Lower leg skin (tissue), 3 donors: ENCODE data around the gene FAM131C.

ENCODE experiments used
- CTCF ChIP-seq, 3 donors: fragments of 450-650 bp; IDR thresholded peaks; one replicate each; pipeline ENCODE4 v1.5.1; 2016; ENCODE audit warnings: antibody characterized with exemption in 3 of 3, mild to moderate bottlenecking in 3 of 3, moderate library complexity in 2 of 3
- POLR2A ChIP-seq, 2 donors: fragments of 450-650 bp; IDR thresholded peaks; one replicate each; pipeline ENCODE4 v1.6.1; 2016 to 2017; ENCODE audit warnings: antibody characterized with exemption in 2 of 2, mild to moderate bottlenecking in 1 of 2, moderate library complexity in 1 of 2

DNA sequence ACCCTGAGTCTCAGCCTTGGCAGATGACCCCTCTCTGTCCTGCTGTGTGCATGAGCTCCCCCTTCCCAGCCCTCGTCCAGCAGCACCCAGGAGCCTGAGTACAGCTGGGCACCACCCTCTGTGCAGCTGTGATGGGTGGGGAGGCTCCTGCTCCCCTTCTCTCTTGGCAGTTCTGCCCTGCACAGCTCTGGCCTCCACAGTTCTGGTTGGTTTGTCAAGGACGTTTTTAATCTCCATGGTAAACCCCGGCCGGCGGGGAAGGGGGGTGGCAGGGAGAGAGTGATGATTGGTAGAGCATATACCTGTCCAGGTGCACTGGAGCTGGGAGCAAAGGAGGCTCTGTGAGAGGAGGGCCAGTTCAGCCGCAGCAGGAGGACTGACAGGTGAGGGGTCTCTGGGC lies 51.8 kb downstream of the FAM131C start, which contains the start of gene CLCNKA:
- TF ChIP-seq CTCF (IDR thresholded peaks at IDR 0.05) (no peak), POLR2A (IDR thresholded peaks at IDR 0.05) (no peak)
